DOHH2 (cell line): ENCODE data around the gene HECW1.

ENCODE experiments used
- EZH2phosphoT487 ChIP-seq: fragments of 200-600 bp; sonication (generic); IDR thresholded peaks from 2 replicates; pipeline ENCODE4 v1.6.1; 2017; ENCODE audit warnings: borderline replicate concordance, mild to moderate bottlenecking, antibody characterized with exemption, low read length, moderate library complexity, mixed read lengths
- TF ChIP-seq, protein P1 (sequence below): fragments of 200-600 bp; sonication (generic); IDR thresholded peaks from one replicate; pipeline ENCODE4 v1.5.1; 2014; ENCODE audit warnings: antibody characterized with exemption, mild to moderate bottlenecking, low read depth, low read length; ENCODE audit not compliant: poor library complexity, severe bottlenecking

- TF ChIP-seq, protein P1, sequence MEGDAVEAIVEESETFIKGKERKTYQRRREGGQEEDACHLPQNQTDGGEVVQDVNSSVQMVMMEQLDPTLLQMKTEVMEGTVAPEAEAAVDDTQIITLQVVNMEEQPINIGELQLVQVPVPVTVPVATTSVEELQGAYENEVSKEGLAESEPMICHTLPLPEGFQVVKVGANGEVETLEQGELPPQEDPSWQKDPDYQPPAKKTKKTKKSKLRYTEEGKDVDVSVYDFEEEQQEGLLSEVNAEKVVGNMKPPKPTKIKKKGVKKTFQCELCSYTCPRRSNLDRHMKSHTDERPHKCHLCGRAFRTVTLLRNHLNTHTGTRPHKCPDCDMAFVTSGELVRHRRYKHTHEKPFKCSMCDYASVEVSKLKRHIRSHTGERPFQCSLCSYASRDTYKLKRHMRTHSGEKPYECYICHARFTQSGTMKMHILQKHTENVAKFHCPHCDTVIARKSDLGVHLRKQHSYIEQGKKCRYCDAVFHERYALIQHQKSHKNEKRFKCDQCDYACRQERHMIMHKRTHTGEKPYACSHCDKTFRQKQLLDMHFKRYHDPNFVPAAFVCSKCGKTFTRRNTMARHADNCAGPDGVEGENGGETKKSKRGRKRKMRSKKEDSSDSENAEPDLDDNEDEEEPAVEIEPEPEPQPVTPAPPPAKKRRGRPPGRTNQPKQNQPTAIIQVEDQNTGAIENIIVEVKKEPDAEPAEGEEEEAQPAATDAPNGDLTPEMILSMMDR = no peak
- no peak for TF ChIP-seq EZH2phosphoT487
Measured at GRCh38 chr7:43470110-43470509, 357.7 kb downstream of the HECW1 start.
